Fibroblast of lung (primary cell): Measurements from ENCODE around the gene CCDC85B. TPM values are rescaled to one million over a fixed set of nuclear protein-coding genes. Genes with fewer than 3 reads are reported as not detected.

Source experiments
- DNase-seq, 2 donors: peaks; one replicate each; pipeline versions ENCODE4 v3.0.0 to v3.0.0-alpha.2; 2010; ENCODE audit warnings: low read depth in 2 of 2
- H2AFZ ChIP-seq: 2 replicates; pipeline ENCODE4 v1.5.1; 2012; ENCODE audit warnings: low read length, control low read depth, inconsistent platforms
- H3K27ac ChIP-seq: 2 replicates; pipeline ENCODE4 v1.5.1; 2011; ENCODE audit warnings: low read length, control low read depth; ENCODE audit not compliant: insufficient read depth
- H3K27me3 ChIP-seq: 2 replicates; pipeline ENCODE4 v1.5.1; 2011; ENCODE audit warnings: mild to moderate bottlenecking, low read length; ENCODE audit not compliant: control insufficient read depth, insufficient read depth
- H3K36me3 ChIP-seq: 2 replicates; pipeline ENCODE4 v1.5.1; 2011; ENCODE audit warnings: low read length; ENCODE audit not compliant: control insufficient read depth, insufficient read depth
- H3K4me1 ChIP-seq: 2 replicates; pipeline ENCODE4 v1.5.1; 2011; ENCODE audit warnings: low read length; ENCODE audit not compliant: control insufficient read depth, insufficient read depth; ENCODE audit errors: extremely low read depth
- H3K4me2 ChIP-seq: 2 replicates; pipeline ENCODE4 v1.5.1; 2011; ENCODE audit warnings: low read length, control low read depth; ENCODE audit not compliant: insufficient read depth; ENCODE audit errors: extremely low read depth
- H3K4me3 ChIP-seq, 4 experiments: fragments of 200-600 bp in 1 of 4; sonication (generic) in 1 of 4; replicated peaks in 1 of 4; 2 replicates each; pipeline ENCODE4 v1.5.1; 2011 to 2016; ENCODE audit warnings: low read length in 4 of 4, low read depth in 3 of 4, mild to moderate bottlenecking in 3 of 4, control low read depth in 2 of 4, inconsistent platforms in 1 of 4, mixed read lengths in 1 of 4; ENCODE audit not compliant: insufficient read depth in 1 of 4; ENCODE audit errors: control extremely low read depth in 1 of 4
- H3K79me2 ChIP-seq: 2 replicates; pipeline ENCODE4 v1.5.1; 2012; ENCODE audit warnings: mild to moderate bottlenecking, low read length, inconsistent platforms; ENCODE audit not compliant: control insufficient read depth, insufficient read depth
- H3K9ac ChIP-seq: 2 replicates; pipeline ENCODE4 v1.5.1; 2011; ENCODE audit warnings: mild to moderate bottlenecking, low read length, control low read depth; ENCODE audit not compliant: insufficient read depth
- H3K9me3 ChIP-seq: 2 replicates; pipeline ENCODE4 v1.5.1; 2012; ENCODE audit warnings: low read depth, low read length; ENCODE audit not compliant: control insufficient read depth, insufficient read depth
- H4K20me1 ChIP-seq: 2 replicates; pipeline ENCODE4 v1.5.1; 2011; ENCODE audit warnings: low read length; ENCODE audit not compliant: control insufficient read depth, insufficient read depth; ENCODE audit errors: extremely low read depth
- CTCF ChIP-seq, 2 donors: IDR thresholded peaks in 1 of 2; conservative IDR thresholded peaks in 1 of 2; 1 replicate in 1 of 2; 2 replicates in 1 of 2; pipeline ENCODE4 v1.5.1; 2011 to 2012; ENCODE audit warnings: low read length in 2 of 2, control low read depth in 1 of 2, inconsistent platforms in 1 of 2, low read depth in 1 of 2, mild to moderate bottlenecking in 1 of 2
- EZH2 ChIP-seq: IDR thresholded peaks from 2 replicates; pipeline ENCODE4 v1.5.1; 2012; ENCODE audit warnings: low read length, control low read depth, mild to moderate bottlenecking; ENCODE audit errors: missing control alignments
- polyA plus RNA-seq, 2 donors: library from polyadenylated mRNA; depleted of rRNA in 1 of 2; stranded (reverse) in 1 of 2; unstranded in 1 of 2; fragments of >200 nt; gene quantifications; 2 replicates each; pipeline ENCODE4 v1.2.1, GENCODE V29; 2011 to 2012; ENCODE audit warnings: missing spikeins in 1 of 2
- total RNA-seq: library from RNA; depleted of rRNA; stranded (reverse); fragments of >200 nt; gene quantifications from 2 replicates; pipeline ENCODE4 v1.2.1, GENCODE V29; 2014

Gene CCDC85B
- total and polyA plus RNA-seq, 2 donors (not counting 1 experiment from before 2014, with no cell fraction given) = 18.1 to 118 TPM

GRCh38 chr11:65870706-65871681 is 19.5 kb upstream of the CCDC85B start:
- Histone ChIP-seq H3K4me3 (peak overlapping the region; percentile 64 to 81 (median 76)), H3K9me3 (no peaks in the 10 kb centered on the region), H3K27ac (peak overlapping the region; percentile 88), H3K9ac (peak overlapping the region; percentile 82), H3K4me2 (peak overlapping the region; percentile 96), H3K27me3 (no peaks in the 10 kb centered on the region), H4K20me1 (no peaks in the 10 kb centered on the region), H3K4me1 (peaks cover 23% of the 10 kb centered on the region), H3K79me2 (peaks cover 30% of the 10 kb centered on the region), H3K36me3 (peaks cover 29% of the 10 kb centered on the region), H2AFZ (no peak overlapping the region)
- TF ChIP-seq EZH2 (no peak), CTCF (conservative IDR thresholded peaks at IDR 0.05 in 1 of 2, IDR thresholded peaks at IDR 0.05 in 1 of 2; ENCODE audit: low read depth in 1 of 2, low read length in 2 of 2) (no peak)
- DNase-seq = no peak

GRCh38 chr11:65871811-65872548 is 18.5 kb upstream of the CCDC85B start:
- H3K4me2 ChIP-seq = peak overlapping the region; percentile 96
- H3K27ac ChIP-seq = peak overlapping the region; percentile 88
- H3K27me3 ChIP-seq = no peaks in the 10 kb centered on the region
- peaks cover 23% of the 10 kb centered on the region for H3K36me3 ChIP-seq
- peak overlapping the region; percentile 64 to 81 (median 76) for H3K4me3 ChIP-seq
- peak; percentile 21 to 41 for DNase-seq
- H3K9ac ChIP-seq = peak overlapping the region; percentile 82
- TF ChIP-seq EZH2 (no peak), CTCF (conservative IDR thresholded peaks at IDR 0.05 in 1 of 2, IDR thresholded peaks at IDR 0.05 in 1 of 2; ENCODE audit: low read depth in 1 of 2, low read length in 2 of 2) (peak; percentile 21 to 22)
- no peaks in the 10 kb centered on the region for H3K9me3 ChIP-seq
- no peaks in the 10 kb centered on the region for H4K20me1 ChIP-seq
- H3K4me1 ChIP-seq = peaks cover 23% of the 10 kb centered on the region
- H3K79me2 ChIP-seq = peaks cover 30% of the 10 kb centered on the region
- H2AFZ ChIP-seq = no peak overlapping the region
